ENCODE measurements around the gene SH3RF2.
"Not testable (repeated sequence)": the region's sequence is repeated elsewhere in the genome, so short reads cannot be mapped to it uniquely, and the experiment has no call there.

Gene SH3RF2

GRCh38 chr5:145978708-145979107 lies 42.3 kb downstream of the SH3RF2 start:
- in situ Hi-C loops (cut with MboI; ENCODE audit: low sequenced_read_pairs): no loop called here

- in situ Hi-C loops (cut with MboI; ENCODE audit: low sequenced_read_pairs): no loop called here
These were observed 43.2 kb downstream of the SH3RF2 start for GRCh38 chr5:145979270-145980223.

GRCh38 chr5:145980259-145980658 lies 43.9 kb downstream of the SH3RF2 start:
- in situ Hi-C loops (cut with MboI; ENCODE audit: low sequenced_read_pairs): no loop called here

GRCh38 chr5:145980718-145981117 lies 44.3 kb downstream of the SH3RF2 start:
- in situ Hi-C loops (cut with MboI; ENCODE audit: low sequenced_read_pairs): no loop called here

DNA sequence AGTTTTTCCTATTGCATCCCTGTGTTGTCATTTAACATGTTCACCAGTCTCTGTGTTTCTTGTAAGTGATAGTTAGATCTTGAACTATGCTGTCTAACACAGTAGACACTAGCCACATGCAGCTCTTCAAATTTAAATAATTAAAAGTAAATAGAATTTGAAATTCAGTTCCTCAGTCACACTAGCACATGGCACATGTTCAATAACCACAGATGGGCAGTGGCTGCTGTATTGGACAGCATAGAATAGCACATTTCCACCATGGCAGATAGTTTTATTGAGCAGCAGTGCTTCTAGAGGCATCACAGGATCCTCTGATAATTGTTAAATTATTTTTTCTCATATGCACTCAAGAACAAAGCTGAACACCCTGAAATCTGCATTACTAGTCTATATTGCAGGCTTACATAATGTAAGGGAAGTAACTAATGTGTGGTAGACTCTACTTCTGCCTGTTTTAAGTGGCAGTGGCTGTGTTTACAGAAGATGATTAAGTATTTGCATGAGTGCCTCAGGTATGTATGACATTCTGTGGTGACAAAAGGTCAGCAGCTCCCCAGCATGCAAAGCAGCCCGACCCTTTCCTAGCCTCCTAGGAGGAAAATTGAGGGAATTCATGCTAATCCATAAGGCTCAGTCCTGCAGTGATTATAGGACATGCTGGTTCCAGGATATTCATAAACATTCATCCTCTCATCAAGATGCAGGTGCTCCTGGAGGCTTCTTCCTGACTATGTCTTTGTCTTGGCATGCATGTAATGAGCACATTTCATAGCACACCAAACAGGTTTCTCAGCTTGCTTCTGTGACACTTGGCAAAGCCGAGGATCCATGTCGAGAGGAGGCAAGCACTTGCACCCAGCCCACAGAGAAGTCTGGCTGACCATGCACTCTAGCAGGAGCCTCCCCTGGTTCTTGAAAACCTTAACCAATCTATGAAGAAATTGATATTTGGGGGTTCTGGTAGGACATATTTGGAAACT lies 45.5 kb downstream of the SH3RF2 start:
- in situ Hi-C loops (cut with MboI; ENCODE audit: low sequenced_read_pairs): no loop called here

GRCh38 chr5:145982572-145983318 lies 46.4 kb downstream of the SH3RF2 start:
- in situ Hi-C loops (cut with MboI; ENCODE audit: low sequenced_read_pairs): no loop called here

DNA sequence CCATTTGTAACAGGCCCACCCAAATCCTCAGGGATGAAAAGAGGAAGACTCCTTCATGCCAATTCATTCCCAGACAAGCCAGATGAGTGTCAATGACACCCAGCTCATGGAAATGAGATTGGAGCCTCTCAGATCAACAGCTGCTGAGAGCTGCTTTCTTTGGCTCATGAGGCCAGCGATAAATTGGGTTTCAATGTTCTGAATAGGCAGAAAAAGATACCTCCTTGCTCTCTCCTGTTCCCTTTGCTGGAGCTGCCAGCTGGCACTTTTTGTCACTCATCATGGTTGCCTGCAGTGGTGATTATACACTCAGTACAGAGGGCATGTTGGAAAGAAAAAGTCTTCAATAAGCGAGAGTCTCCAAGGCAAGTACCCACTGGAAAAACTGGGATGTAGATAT lies 47.1 kb downstream of the SH3RF2 start:
- in situ Hi-C loops (cut with MboI; ENCODE audit: low sequenced_read_pairs): no loop called here

DNA sequence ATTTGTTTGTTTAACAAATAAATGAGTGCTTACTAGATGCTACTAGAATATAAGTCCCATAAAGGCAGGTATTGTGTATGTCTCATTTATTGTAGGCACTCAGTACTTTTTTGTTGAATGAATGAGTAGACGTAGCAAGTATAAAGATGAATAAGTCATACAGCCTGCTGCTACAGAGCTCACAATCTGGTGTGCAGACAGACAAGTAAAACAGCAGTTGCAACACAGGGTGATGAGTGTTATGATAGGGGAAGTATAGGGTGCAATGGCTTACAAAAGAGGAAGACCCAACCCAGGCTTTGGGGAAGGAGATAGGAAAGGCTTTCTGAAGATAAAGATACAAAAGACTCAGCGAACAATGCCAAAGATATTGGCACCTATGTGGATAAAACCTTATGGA lies 47.7 kb downstream of the SH3RF2 start:
- in situ Hi-C loops (cut with MboI; ENCODE audit: low sequenced_read_pairs): no loop called here

- in situ Hi-C loops (cut with MboI; ENCODE audit: low sequenced_read_pairs): no loop called here
These were observed 51.5 kb downstream of the SH3RF2 start for GRCh38 chr5:145987856-145988255.

- in situ Hi-C loops (cut with MboI; ENCODE audit: low sequenced_read_pairs): no loop called here
These were observed 52.6 kb downstream of the SH3RF2 start for GRCh38 chr5:145988993-145989392.

- in situ Hi-C loops (cut with MboI; ENCODE audit: low sequenced_read_pairs): no loop called here
These were observed 53.0 kb downstream of the SH3RF2 start for GRCh38 chr5:145989428-145989827.

DNA sequence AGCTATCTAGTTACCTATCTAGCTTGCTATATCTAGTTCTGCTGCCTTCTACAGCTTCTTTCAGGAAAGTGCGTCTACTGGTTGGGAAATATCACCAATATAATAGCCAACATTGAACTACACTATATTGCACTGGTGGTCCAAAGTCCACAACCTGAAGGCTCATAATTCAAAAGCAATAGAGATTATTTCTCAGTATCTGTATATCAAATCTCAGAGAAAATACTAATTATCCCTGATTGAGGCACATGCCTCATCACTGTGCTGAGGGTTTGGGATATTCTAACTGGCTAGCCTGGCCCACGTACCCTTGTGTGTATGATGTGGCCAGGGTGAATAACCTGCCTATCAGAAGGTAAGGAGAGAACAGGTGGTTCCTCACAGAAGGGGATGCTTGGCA lies 53.8 kb downstream of the SH3RF2 start:
- in situ Hi-C loops (cut with MboI; ENCODE audit: low sequenced_read_pairs): no loop called here

- in situ Hi-C loops (cut with MboI; ENCODE audit: low sequenced_read_pairs): no loop called here
These were observed 54.7 kb downstream of the SH3RF2 start for GRCh38 chr5:145991044-145991575.

DNA sequence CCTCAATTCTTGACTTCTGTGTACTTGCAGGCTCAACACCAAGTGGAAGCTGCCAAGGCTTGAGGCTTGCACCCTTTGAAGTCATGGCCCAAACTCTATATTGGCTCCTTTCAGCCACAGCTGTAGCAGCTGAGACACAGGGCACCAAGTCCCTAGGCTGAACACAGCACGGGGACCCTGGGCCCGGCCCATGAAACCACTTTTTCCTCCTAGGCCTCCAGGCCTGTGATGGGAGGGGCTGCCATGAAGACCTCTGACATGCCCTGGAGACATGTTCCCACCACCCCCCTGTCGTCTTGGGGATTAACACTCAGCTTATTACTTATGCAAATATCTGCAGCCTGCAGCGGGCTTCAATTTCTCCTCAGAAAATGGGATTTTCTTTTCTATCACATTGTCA lies 57.2 kb downstream of the SH3RF2 start:
- in situ Hi-C loops (cut with MboI; ENCODE audit: low sequenced_read_pairs): not testable (repeated sequence)

DNA sequence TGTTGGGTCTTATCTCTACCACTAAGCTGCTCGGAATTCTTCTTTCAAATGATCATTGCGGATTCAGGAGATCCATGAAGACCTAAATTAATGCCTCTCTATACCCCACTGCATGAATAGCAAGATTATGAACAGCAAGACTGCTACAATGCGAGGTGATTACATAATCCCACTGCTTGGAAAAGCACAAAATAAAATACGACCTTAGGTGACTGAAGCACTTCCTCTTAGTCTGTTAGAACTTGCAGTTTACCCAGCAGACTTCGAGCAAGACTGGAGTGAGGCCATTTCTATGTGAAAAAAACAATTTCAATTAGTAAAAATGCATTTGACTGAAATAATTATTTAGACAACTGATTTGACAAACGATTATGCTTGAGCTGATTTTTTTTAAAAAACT lies 59.8 kb downstream of the SH3RF2 start:
- in situ Hi-C loops (cut with MboI; ENCODE audit: low sequenced_read_pairs): no loop called here

DNA sequence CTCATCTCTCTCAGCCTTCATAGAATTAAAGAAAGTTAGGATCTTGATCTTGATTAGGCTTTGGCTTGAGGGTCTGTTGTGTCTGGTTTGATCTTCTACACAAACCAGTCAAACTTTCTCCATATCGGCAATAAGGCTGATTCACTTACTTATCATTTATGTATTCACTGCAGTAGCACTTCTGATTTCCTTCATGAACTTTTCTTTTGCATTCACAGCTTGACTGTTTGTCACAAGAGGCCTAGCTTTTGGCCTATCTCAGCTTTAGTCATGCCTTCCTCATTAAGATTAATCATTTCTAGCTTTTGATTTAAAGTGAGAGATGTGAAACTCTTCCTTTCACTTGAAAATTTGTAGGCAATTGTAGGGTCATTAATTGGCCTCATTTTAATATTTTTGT lies 62.8 kb downstream of the SH3RF2 start:
- in situ Hi-C loops (cut with MboI; ENCODE audit: low sequenced_read_pairs): no loop called here

DNA sequence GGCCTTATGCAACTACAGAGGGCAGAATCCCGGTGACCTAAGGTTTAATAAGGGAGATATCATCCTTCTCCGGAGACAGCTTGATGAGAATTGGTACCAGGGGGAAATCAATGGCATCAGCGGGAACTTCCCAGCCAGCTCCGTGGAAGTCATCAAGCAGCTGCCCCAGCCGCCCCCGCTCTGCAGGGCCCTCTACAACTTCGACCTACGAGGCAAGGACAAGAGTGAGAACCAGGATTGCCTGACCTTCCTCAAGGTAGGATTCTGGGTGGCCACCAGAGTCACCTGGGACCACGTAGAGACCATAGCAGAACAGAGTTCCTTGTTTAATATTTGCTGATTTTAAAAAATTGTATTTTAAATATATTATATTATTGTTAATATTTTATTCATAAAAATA lies 63.7 kb downstream of the SH3RF2 start:
- in situ Hi-C loops (cut with MboI; ENCODE audit: low sequenced_read_pairs): no loop called here

DNA sequence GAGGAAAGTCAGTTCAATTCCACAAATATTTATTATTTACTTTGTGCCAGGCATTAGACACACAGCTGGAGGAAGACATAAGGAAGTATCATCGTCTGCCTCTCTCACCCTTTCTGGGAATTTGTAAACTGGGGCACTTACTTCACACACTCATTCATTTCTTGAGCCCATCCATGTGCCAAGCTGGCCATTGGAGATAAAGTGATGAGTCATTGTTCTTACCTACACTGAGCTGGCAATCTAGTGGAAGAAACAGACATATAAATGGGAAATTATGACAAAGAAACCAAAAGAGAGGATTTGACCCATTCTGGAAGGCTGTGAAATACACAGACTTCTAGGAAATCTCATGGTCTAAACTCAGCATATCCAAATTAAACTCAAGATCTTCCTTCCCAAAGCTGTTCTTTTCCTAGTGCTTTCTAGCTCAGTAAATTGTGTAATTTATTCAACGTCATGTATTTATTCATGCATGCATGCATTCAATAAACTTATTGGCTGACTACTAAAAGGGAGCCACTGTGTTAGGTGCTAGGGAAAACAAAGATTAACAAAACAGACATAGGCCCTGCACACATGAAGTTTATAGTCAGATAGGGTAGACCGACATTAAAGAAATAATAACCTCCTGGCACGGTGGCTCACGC lies 65.3 kb downstream of the SH3RF2 start:
- in situ Hi-C loops (cut with MboI; ENCODE audit: low sequenced_read_pairs): no loop called here

GRCh38 chr5:146002491-146002890 lies 66.1 kb downstream of the SH3RF2 start:
- in situ Hi-C loops (cut with MboI; ENCODE audit: low sequenced_read_pairs): no loop called here

DNA sequence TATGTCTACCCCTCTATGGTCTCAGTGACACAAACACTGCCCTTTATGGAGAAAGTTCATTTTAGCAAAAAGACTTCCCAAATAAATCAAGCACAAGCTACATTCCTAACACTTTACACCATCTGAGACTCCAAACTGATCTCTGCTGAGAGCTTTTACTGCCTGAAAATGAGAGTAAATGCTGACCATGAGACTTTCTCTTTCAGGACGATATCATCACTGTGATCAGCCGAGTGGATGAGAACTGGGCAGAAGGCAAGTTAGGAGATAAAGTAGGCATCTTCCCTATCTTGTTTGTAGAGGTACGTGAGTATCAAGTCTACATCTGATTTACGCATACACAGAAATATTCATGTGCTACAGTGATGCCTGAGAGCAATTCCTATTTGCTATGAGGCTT lies 67.5 kb downstream of the SH3RF2 start:
- in situ Hi-C loops (cut with MboI; ENCODE audit: low sequenced_read_pairs): no loop called here
